ENCODE data around the gene ABCA5. TPM values are rescaled to one million over a fixed set of nuclear protein-coding genes. Genes with fewer than 3 reads are reported as not detected.
"Not testable (repeated sequence)": the region's sequence is repeated elsewhere in the genome, so short reads cannot be mapped to it uniquely, and the experiment has no call there.

Gene ABCA5
- total RNA-seq, 3 donors from 2014 or later, result 88.8 to 152 (median 93.1) TPM

DNA sequence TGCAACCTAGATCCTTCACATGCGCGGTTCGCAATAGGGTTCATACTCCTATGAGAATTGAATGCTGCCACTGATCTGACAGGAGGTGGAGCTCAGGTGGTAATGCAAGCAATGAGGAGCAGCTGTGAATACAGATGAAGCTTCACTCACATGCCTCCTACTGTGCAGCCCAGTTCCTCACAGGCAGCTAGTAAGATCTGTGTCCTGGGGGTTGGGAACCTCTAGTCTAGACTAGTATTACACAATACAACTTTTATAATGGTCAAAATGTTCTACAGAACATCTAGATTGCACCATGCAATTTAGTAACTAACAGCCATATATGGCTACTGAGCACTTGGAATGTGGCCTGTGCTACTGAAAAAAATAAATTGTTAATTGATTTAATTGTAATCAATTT is 26.7 kb downstream of the ABCA5 start:
- no peaks in the 10 kb centered on the region for H3K4me1 ChIP-seq
- no peaks in the 10 kb centered on the region for H3K36me3 ChIP-seq
- H3K9me3 ChIP-seq, result no peaks in the 10 kb centered on the region
- H3K27ac ChIP-seq, result no peak overlapping the region
- intact Hi-C loops (cut with DNase I; ENCODE audit: low total_unique reads), result no loop called here
- no peaks in the 10 kb centered on the region for H3K27me3 ChIP-seq
- no peak overlapping the region for H3K4me3 ChIP-seq
- no peak for DNase-seq (ENCODE audit: low spot score in 2 of 2)
- no peak for TF ChIP-seq POLR2AphosphoS5 (IDR thresholded peaks at IDR 0.05)
- TF ChIP-seq, protein P1, sequence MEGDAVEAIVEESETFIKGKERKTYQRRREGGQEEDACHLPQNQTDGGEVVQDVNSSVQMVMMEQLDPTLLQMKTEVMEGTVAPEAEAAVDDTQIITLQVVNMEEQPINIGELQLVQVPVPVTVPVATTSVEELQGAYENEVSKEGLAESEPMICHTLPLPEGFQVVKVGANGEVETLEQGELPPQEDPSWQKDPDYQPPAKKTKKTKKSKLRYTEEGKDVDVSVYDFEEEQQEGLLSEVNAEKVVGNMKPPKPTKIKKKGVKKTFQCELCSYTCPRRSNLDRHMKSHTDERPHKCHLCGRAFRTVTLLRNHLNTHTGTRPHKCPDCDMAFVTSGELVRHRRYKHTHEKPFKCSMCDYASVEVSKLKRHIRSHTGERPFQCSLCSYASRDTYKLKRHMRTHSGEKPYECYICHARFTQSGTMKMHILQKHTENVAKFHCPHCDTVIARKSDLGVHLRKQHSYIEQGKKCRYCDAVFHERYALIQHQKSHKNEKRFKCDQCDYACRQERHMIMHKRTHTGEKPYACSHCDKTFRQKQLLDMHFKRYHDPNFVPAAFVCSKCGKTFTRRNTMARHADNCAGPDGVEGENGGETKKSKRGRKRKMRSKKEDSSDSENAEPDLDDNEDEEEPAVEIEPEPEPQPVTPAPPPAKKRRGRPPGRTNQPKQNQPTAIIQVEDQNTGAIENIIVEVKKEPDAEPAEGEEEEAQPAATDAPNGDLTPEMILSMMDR (IDR thresholded peaks at IDR 0.05), result no peak
- TF ChIP-seq POLR2A (IDR thresholded peaks at IDR 0.05), result no peak

DNA sequence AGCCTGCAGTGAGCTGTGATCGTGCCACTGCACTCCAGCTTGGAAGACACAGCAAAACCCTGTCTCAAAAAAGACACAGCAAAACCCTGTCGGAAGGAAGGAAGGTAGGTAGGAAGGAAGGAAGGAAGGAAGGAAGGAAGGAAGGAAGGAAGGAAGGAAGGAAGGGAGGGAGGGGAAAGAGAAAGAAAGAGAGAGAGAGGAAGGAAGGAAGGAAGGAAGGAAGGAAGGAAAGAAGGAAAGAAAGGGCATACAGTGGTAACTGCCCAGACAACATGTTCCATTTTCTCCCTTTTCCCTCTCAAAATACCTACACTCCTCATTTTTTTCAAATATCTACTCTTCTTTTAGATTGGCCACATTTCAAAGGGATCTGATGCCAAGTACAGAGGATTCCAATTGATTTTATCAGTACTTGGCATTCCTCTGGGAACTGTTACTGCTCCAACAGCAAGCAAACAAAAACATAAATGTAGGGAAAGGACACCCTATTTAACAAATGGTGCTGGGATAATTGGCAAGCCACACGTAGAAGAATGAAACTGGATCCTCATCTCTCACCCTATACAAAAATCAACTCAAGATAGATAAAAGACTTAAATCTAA is 28.7 kb downstream of the ABCA5 start:
- H3K27ac ChIP-seq; H3K9me3 ChIP-seq; H3K4me1 ChIP-seq; H3K36me3 ChIP-seq; H3K27me3 ChIP-seq; intact Hi-C loops (cut with DNase I; ENCODE audit: low total_unique reads); H3K4me3 ChIP-seq; DNase-seq (ENCODE audit: low spot score in 2 of 2): not testable (repeated sequence)

DNA sequence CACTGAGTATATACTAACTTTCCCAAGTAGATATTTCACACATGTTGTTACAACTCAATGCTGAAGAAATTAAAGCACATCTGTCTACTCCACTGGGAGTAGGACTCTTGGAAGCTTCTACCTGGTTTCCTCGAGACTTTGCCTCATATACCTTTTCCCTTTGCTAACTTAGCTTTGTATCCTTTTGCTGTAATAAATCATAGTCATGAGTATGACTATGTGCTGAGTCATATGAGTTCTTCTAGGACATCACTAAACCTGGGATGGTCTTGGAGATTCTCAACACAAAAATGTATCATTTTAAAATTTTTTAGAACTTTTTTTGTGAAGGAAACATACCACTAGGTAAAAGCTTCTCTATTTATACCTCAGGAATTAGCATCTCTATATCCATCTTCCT is 39.8 kb downstream of the ABCA5 start:
- H3K4me3 ChIP-seq, result no peak overlapping the region
- no peaks in the 10 kb centered on the region for H3K4me1 ChIP-seq
- H3K36me3 ChIP-seq, result peaks cover 14% of the 10 kb centered on the region
- no peaks in the 10 kb centered on the region for H3K27me3 ChIP-seq
- DNase-seq (ENCODE audit: low spot score in 2 of 2), result no peak
- intact Hi-C loops (cut with DNase I; ENCODE audit: low total_unique reads), result no loop called here
- H3K27ac ChIP-seq, result no peak overlapping the region
- no peaks in the 10 kb centered on the region for H3K9me3 ChIP-seq
- TF ChIP-seq POLR2AphosphoS5 (IDR thresholded peaks at IDR 0.05) (no peak), POLR2A (IDR thresholded peaks at IDR 0.05) (no peak)
- TF ChIP-seq, protein P1 (IDR thresholded peaks at IDR 0.05), result no peak

DNA sequence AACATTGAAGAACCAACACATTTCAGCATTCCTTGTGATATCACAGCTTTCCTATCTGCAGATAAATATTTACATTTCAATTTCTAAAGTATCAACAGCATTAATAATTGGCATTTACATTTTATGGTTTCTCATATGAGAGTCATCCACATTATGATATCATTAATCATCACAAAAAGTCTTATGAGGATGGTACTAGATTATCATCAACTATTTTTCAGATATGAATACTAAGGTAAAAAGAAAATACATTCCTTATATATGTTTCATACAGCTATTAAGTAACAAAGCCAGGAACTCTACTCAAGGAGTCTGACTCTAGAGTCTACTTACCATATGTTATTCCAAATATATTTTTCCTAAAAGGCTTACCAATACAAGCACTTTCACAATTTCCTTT is 40.7 kb downstream of the ABCA5 start:
- DNase-seq (ENCODE audit: low spot score in 2 of 2), result no peak
- H3K9me3 ChIP-seq, result no peaks in the 10 kb centered on the region
- intact Hi-C loops (cut with DNase I; ENCODE audit: low total_unique reads), result no loop called here
- H3K4me1 ChIP-seq, result no peaks in the 10 kb centered on the region
- H3K4me3 ChIP-seq, result no peak overlapping the region
- H3K27me3 ChIP-seq, result no peaks in the 10 kb centered on the region
- no peak overlapping the region for H3K27ac ChIP-seq
- TF ChIP-seq, protein P1 (IDR thresholded peaks at IDR 0.05), result no peak
- TF ChIP-seq POLR2A (IDR thresholded peaks at IDR 0.05), result no peak
- no peak for TF ChIP-seq POLR2AphosphoS5 (IDR thresholded peaks at IDR 0.05)
- peaks cover 14% of the 10 kb centered on the region for H3K36me3 ChIP-seq

DNA sequence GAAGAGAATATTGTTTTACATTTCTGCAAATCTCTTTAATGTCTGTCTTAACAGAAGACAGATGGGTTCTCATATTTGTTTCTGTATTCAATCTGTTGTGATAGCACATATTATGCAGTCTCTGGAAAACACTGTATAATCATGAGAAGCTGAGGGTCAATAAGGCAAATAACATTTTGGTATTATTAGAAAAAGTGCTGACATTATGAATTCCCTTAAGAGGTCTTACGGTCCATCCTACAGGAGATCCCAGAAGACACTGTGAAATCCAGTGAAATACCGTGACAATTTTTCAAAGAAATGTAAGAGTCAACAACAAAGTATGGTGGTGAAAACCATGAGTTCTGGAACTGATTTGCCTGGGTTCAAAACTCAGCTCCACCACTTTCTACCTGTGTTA is 42.3 kb downstream of the ABCA5 start:
- H3K9me3 ChIP-seq, result no peaks in the 10 kb centered on the region
- H3K4me1 ChIP-seq, result no peaks in the 10 kb centered on the region
- no peak overlapping the region for H3K27ac ChIP-seq
- H3K36me3 ChIP-seq, result peaks cover 10% of the 10 kb centered on the region
- intact Hi-C loops (cut with DNase I; ENCODE audit: low total_unique reads), result no loop called here
- DNase-seq (ENCODE audit: low spot score in 2 of 2), result no peak
- H3K4me3 ChIP-seq, result no peak overlapping the region
- no peaks in the 10 kb centered on the region for H3K27me3 ChIP-seq
- TF ChIP-seq, protein P1 (IDR thresholded peaks at IDR 0.05), result no peak

DNA sequence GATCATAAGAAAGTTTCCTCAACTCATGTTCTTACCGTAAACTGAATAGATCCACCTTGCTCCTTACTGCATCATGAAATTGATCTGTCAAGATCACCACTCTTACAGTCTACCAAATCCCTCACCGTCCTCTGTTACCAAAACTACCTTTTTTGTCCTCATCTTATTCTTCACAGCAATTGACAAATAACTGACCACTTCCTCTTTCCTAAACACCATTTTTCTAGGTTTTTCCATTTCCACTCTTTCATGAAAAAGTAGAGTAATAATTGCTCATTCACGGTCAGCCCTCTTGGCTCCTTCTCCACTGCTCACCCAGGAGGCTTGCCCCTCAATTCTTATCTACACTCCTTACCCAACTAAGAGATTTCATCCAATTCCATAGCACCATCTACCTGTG is 44.9 kb downstream of the ABCA5 start:
- Histone ChIP-seq H3K9me3 (no peaks in the 10 kb centered on the region), H3K27ac (no peak overlapping the region), H3K4me1 (no peaks in the 10 kb centered on the region), H3K27me3 (no peaks in the 10 kb centered on the region), H3K36me3 (peaks cover 10% of the 10 kb centered on the region), H3K4me3 (no peak overlapping the region)
- TF ChIP-seq POLR2A (IDR thresholded peaks at IDR 0.05), result no peak
- TF ChIP-seq, protein P1 (IDR thresholded peaks at IDR 0.05), result no peak
- TF ChIP-seq POLR2AphosphoS5 (IDR thresholded peaks at IDR 0.05), result no peak
- DNase-seq (ENCODE audit: low spot score in 2 of 2), result no peak
- intact Hi-C loops (cut with DNase I; ENCODE audit: low total_unique reads), result no loop called here

DNA sequence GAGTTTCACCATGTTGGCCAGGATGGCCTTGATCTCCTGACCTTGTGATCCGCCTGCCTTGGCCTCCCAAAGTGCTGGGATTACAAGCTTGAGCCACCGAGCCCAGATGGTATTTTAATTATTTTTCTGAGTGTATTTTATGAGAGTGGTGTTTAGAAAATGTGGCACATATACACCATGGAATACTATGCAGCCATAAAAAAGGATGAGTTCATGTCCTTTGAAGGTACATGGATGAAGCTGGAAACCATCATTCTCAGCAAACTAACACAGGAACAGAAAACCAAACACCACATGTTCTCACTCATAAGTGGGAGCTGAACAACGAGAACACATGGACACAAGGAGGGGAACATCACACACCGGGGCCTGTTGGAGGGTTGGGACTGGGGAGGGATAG is 50.7 kb downstream of the ABCA5 start:
- H3K27me3 ChIP-seq; DNase-seq (ENCODE audit: low spot score in 2 of 2); H3K4me3 ChIP-seq; H3K27ac ChIP-seq; H3K4me1 ChIP-seq; H3K9me3 ChIP-seq; H3K36me3 ChIP-seq; intact Hi-C loops (cut with DNase I; ENCODE audit: low total_unique reads): not testable (repeated sequence)
